ENCODE results near the gene FXYD7.

DNA sequence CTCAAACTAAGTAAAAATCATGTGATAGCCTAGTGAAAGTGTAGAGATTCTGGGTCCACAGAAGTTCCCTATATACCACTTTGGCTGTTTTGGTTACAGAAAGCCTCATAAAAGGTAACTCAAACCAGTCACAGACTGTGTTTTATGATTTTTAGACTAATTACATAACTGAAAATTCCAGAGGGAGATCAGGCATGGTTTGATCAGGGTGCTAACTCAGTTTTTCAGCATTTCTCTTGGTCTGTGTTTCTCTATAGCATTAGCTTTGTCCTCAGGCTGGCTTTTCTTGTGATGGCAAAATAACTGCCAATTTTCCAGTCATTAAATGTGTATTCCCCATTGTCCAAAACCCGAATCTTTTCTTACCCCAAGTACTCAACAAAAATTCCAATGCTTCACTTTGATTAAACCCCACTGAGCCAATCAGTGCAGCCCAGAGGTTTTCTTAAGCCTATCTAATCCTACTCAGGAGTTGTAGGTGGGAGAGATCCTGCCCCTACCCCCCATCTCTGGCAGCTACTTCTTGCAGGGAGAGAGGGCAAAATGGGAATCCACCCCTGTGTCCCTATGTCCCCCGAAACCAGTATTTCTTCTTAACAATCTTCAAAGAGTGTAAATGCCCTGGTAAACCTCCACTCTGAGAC, 36.0 kb upstream of the FXYD7 start:
- TF ChIP-seq, protein P1, sequence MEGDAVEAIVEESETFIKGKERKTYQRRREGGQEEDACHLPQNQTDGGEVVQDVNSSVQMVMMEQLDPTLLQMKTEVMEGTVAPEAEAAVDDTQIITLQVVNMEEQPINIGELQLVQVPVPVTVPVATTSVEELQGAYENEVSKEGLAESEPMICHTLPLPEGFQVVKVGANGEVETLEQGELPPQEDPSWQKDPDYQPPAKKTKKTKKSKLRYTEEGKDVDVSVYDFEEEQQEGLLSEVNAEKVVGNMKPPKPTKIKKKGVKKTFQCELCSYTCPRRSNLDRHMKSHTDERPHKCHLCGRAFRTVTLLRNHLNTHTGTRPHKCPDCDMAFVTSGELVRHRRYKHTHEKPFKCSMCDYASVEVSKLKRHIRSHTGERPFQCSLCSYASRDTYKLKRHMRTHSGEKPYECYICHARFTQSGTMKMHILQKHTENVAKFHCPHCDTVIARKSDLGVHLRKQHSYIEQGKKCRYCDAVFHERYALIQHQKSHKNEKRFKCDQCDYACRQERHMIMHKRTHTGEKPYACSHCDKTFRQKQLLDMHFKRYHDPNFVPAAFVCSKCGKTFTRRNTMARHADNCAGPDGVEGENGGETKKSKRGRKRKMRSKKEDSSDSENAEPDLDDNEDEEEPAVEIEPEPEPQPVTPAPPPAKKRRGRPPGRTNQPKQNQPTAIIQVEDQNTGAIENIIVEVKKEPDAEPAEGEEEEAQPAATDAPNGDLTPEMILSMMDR (conservative IDR thresholded peaks at IDR 0.05) = no peak
- no peak for TF ChIP-seq ZFX (IDR thresholded peaks at IDR 0.05)

Data from C4-2B (cell line).